AG09319 (cell line): ENCODE data around the gene ABCB8.

ENCODE experiments used
- DNase-seq: peaks from one replicate; pipeline ENCODE4 v3.0.0-alpha.2; 2010; ENCODE audit warnings: low read depth; ENCODE audit errors: extremely low read depth
- CTCF ChIP-seq: IDR thresholded peaks from 2 replicates; pipeline ENCODE4 v1.5.1; 2011; ENCODE audit warnings: low read depth, mild to moderate bottlenecking, inconsistent platforms, low read length, moderate library complexity

The ABCB8 gene

GRCh38 chr7:151091988-151092387 is 63.7 kb downstream of the ABCB8 start:
- DNase-seq: no peak
- no peak for TF ChIP-seq CTCF

- DNase-seq: no peak
- no peak for TF ChIP-seq CTCF
Measured at GRCh38 chr7:151093748-151094147, 65.5 kb downstream of the ABCB8 start.

GRCh38 chr7:151094675-151095074 is 66.4 kb downstream of the ABCB8 start:
- TF ChIP-seq CTCF: no peak
- no peak for DNase-seq

GRCh38 chr7:151095123-151095797 is 67.0 kb downstream of the ABCB8 start:
- DNase-seq: no peak

GRCh38 chr7:151095828-151096475 is 67.7 kb downstream of the ABCB8 start:
- TF ChIP-seq CTCF: no peak
- no peak for DNase-seq

More at GRCh38 chr7:151095123-151095797, 67.0 kb downstream of the ABCB8 start:
- TF ChIP-seq CTCF: no peak
